IMR-90 (cell line): Measurements from ENCODE around the gene PRAC1. TPM values are rescaled to one million over a fixed set of nuclear protein-coding genes. Genes with fewer than 3 reads are reported as not detected.

Source experiments
- ATAC-seq: fragments of 200-7000 bp; cut with Tn5 transposase; 2 replicates; pipeline ENCODE4 v1.9.1; 2020; ENCODE audit warnings: low read depth, mild to moderate bottlenecking, moderate library complexity
- BruUV-seq: library from RNA; stranded (reverse); fragments of 400-500 nt; replicated peaks from 2 replicates; lab custom pipeline; 2021; lab: Mats Ljungman, UMichigan
- CTCF ChIA-PET: fragments of 300-600 bp; formaldehyde crosslinking; extraction: SDS; loops from one replicate; lab custom pipeline; 2021; ENCODE audit warnings: antibody characterized with exemption; lab: Yijun Ruan, JAX
- POLR2A ChIA-PET: fragments of 300-600 bp; sonication (Branson Sonifier 250); formaldehyde crosslinking; loops from one replicate; lab custom pipeline; 2022; ENCODE audit warnings: antibody characterized with exemption; ENCODE audit not compliant: unreplicated experiment; lab: Charles Lee
- DNase-seq: peaks from one replicate; pipeline ENCODE4 v3.0.0; 2013
- H2AFZ ChIP-seq: replicated peaks from 2 replicates; pipeline ENCODE3; 2013; ENCODE audit warnings: low read length, mild to moderate bottlenecking; ENCODE audit not compliant: poor library complexity
- H2AK5ac ChIP-seq: 2 replicates; pipeline ENCODE4 v1.6.1; 2013; ENCODE audit warnings: low read depth, low read length, inconsistent platforms
- H2AK9ac ChIP-seq: replicated peaks from 2 replicates; pipeline ENCODE3; 2013; ENCODE audit warnings: mild to moderate bottlenecking, low read depth, low read length, moderate library complexity; ENCODE audit not compliant: poor library complexity
- H2BK120ac ChIP-seq: 2 replicates; pipeline ENCODE4 v1.6.1; 2013; ENCODE audit warnings: low read depth, low read length, inconsistent platforms
- H2BK15ac ChIP-seq: 3 replicates; pipeline ENCODE4 v1.6.1; 2013; ENCODE audit warnings: low read depth, low read length, inconsistent platforms
- H2BK20ac ChIP-seq: 2 replicates; pipeline ENCODE4 v1.6.1; 2013; ENCODE audit warnings: low read depth, mild to moderate bottlenecking, inconsistent platforms, low read length, moderate library complexity
- H2BK5ac ChIP-seq: 2 replicates; pipeline ENCODE4 v1.6.1; 2013; ENCODE audit warnings: mild to moderate bottlenecking, low read depth, low read length, inconsistent platforms; ENCODE audit not compliant: poor library complexity, severe bottlenecking
- H3K14ac ChIP-seq: replicated peaks from 2 replicates; pipeline ENCODE4 v1.6.1; 2013; ENCODE audit warnings: low read depth, low read length, inconsistent platforms
- H3K18ac ChIP-seq: 2 replicates; pipeline ENCODE4 v1.6.1; 2013; ENCODE audit warnings: low read depth, low read length, control low read depth
- H3K23ac ChIP-seq: 2 replicates; pipeline ENCODE4 v1.6.1; 2013; ENCODE audit warnings: low read depth, low read length, inconsistent platforms
- H3K27ac ChIP-seq: 2 replicates; pipeline ENCODE4 v1.5.1; 2013; ENCODE audit warnings: mild to moderate bottlenecking, control low read depth, low read length; ENCODE audit not compliant: insufficient read depth
- H3K27me3 ChIP-seq: 2 replicates; pipeline ENCODE4 v1.6.1; 2013; ENCODE audit warnings: low read length; ENCODE audit not compliant: control insufficient read depth, insufficient read depth
- H3K36me3 ChIP-seq: 2 replicates; pipeline ENCODE4 v1.6.1; 2013; ENCODE audit warnings: low read length, mixed read lengths; ENCODE audit not compliant: control insufficient read depth, insufficient read depth
- H3K4ac ChIP-seq: 2 replicates; pipeline ENCODE4 v1.6.1; 2013; ENCODE audit warnings: low read depth, low read length, inconsistent platforms
- H3K4me1 ChIP-seq: 2 replicates; pipeline ENCODE4 v1.6.1; 2013; ENCODE audit warnings: low read length, mixed read lengths; ENCODE audit not compliant: control insufficient read depth, insufficient read depth
- H3K4me2 ChIP-seq: 2 replicates; pipeline ENCODE4 v1.6.1; 2013; ENCODE audit warnings: low read depth, mild to moderate bottlenecking, control low read depth, low read length, moderate library complexity
- H3K4me3 ChIP-seq: 2 replicates; pipeline ENCODE4 v1.5.1; 2013; ENCODE audit warnings: low read depth, mild to moderate bottlenecking, control low read depth, low read length, moderate library complexity; ENCODE audit not compliant: insufficient read depth
- H3K56ac ChIP-seq: 2 replicates; pipeline ENCODE4 v1.6.1; 2013; ENCODE audit warnings: low read length, inconsistent platforms; ENCODE audit not compliant: insufficient read depth; ENCODE audit errors: extremely low read depth
- H3K79me1 ChIP-seq, 2 experiments: 2 replicates each; pipeline ENCODE4 v1.6.1; 2013; ENCODE audit warnings: low read length in 2 of 2, inconsistent platforms in 1 of 2, low read depth in 1 of 2
- H3K9ac ChIP-seq: 2 replicates; pipeline ENCODE4 v1.6.1; 2013; ENCODE audit warnings: low read depth, low read length, control low read depth
- H3K9me1 ChIP-seq: 2 replicates; pipeline ENCODE4 v1.6.1; 2013; ENCODE audit warnings: low read length, inconsistent platforms; ENCODE audit not compliant: insufficient read depth
- H3K9me3 ChIP-seq: 2 replicates; pipeline ENCODE4 v1.6.1; 2013; ENCODE audit warnings: low read length; ENCODE audit not compliant: control insufficient read depth, insufficient read depth
- H4K20me1 ChIP-seq: 2 replicates; pipeline ENCODE4 v1.6.1; 2013; ENCODE audit warnings: low read length, inconsistent platforms; ENCODE audit not compliant: insufficient read depth
- H4K5ac ChIP-seq: 2 replicates; pipeline ENCODE4 v1.6.1; 2013; ENCODE audit warnings: mild to moderate bottlenecking, low read depth, low read length, control low read depth
- H4K8ac ChIP-seq, 2 experiments: 2 replicates each; pipeline ENCODE4 v1.6.1; 2013; ENCODE audit warnings: low read depth in 2 of 2, low read length in 2 of 2, control low read depth in 1 of 2, inconsistent platforms in 1 of 2
- H4K91ac ChIP-seq: 2 replicates; pipeline ENCODE4 v1.6.1; 2013; ENCODE audit warnings: low read depth, low read length, inconsistent platforms; ENCODE audit not compliant: insufficient read depth
- BHLHE40 ChIP-seq: fragments of 150-350 bp; IDR thresholded peaks from 2 replicates; pipeline ENCODE4 v1.6.1; 2016; ENCODE audit warnings: mild to moderate bottlenecking, low read depth, low read length
- CEBPB ChIP-seq: IDR thresholded peaks from 2 replicates; pipeline ENCODE4 v1.6.1; 2012; ENCODE audit warnings: low read depth, low read length, improper control_type of control experiment
- CTCF ChIP-seq: conservative IDR thresholded peaks from 2 replicates; pipeline ENCODE4 v1.5.1; 2012; ENCODE audit warnings: mild to moderate bottlenecking, low read depth, low read length, improper control_type of control experiment
- ELK1 ChIP-seq: fragments of 150-350 bp; IDR thresholded peaks from 2 replicates; pipeline ENCODE4 v1.6.1; 2016; ENCODE audit warnings: low read depth, mild to moderate bottlenecking, low read length, moderate library complexity, borderline replicate concordance
- FOS ChIP-seq: fragments of 150-350 bp; IDR thresholded peaks from 2 replicates; pipeline ENCODE4 v1.6.1; 2016; ENCODE audit warnings: low read depth, low read length
- MAFK ChIP-seq: IDR thresholded peaks from 2 replicates; pipeline ENCODE4 v1.6.1; 2012; ENCODE audit warnings: low read depth, low read length, improper control_type of control experiment
- MAZ ChIP-seq: IDR thresholded peaks from 2 replicates; pipeline ENCODE4 v1.6.1; 2012; ENCODE audit warnings: low read depth, mild to moderate bottlenecking, low read length, improper control_type of control experiment, moderate library complexity, borderline replicate concordance
- MXI1 ChIP-seq: IDR thresholded peaks from 2 replicates; pipeline ENCODE4 v1.6.1; 2012; ENCODE audit warnings: low read depth, mild to moderate bottlenecking, low read length, moderate library complexity, borderline replicate concordance
- POLR2A ChIP-seq: IDR thresholded peaks from 2 replicates; pipeline ENCODE4 v1.6.1; 2012; ENCODE audit warnings: mild to moderate bottlenecking, low read depth, low read length
- RAD21 ChIP-seq: IDR thresholded peaks from 2 replicates; pipeline ENCODE4 v1.6.1; 2012; ENCODE audit warnings: low read length, improper control_type of control experiment
- RFX5 ChIP-seq: IDR thresholded peaks from 2 replicates; pipeline ENCODE4 v1.8.0; 2012; ENCODE audit warnings: low read depth, mild to moderate bottlenecking, low read length, moderate library complexity
- SMC3 ChIP-seq: fragments of 150-350 bp; IDR thresholded peaks from 2 replicates; pipeline ENCODE4 v1.6.1; 2016; ENCODE audit warnings: low read depth, mild to moderate bottlenecking, antibody characterized with exemption, low read length, moderate library complexity
- WGBS, 2 experiments: methylation state at CpG; one replicate each; pipeline versions ENCODE4 v1.1.5 to v1.1.7; 2013; ENCODE audit warnings: missing lambda C conversion rate in 2 of 2; ENCODE audit not compliant: insufficient read length in 1 of 2; ENCODE audit errors: extremely low coverage in 2 of 2; 5-methylcytosine and 5-hydroxymethylcytosine counted together
- dilution Hi-C: fragments of 300-500 bp; cut with HindIII; formaldehyde crosslinking; loops from one replicate; pipeline ENCODE4 v1.14.3; 2018; ENCODE audit warnings: low sequenced_read_pairs; ENCODE audit not compliant: unreplicated experiment
- in situ Hi-C: fragments of 300-500 bp; cut with MboI; formaldehyde crosslinking; loops from 3 replicates; pipeline ENCODE4 v1.14.3; 2019; ENCODE audit warnings: low sequenced_read_pairs, inconsistent platforms, mixed read lengths
- intact Hi-C: fragments of 100-400 bp; cut with micrococcal nuclease; formaldehyde crosslinking; loops from 2 replicates; pipeline ENCODE4 v1.10.0; 2022
- polyA plus RNA-seq, 3 experiments: library from polyadenylated mRNA; depleted of rRNA; stranded (reverse); fragments of >200 nt; gene quantifications; 2 replicates each; pipeline ENCODE4 v1.2.3, GENCODE V29; 2012; ENCODE audit warnings: low replicate concordance in 1 of 3
- total RNA-seq: library from RNA; depleted of rRNA; stranded (reverse); fragments of >200 nt; gene quantifications from 2 replicates; pipeline ENCODE4 v1.2.3, GENCODE V29; 2012

The PRAC1 gene
- total and polyA plus RNA-seq, 2 of the 4 experiments (the other 2 are of a cell fraction): not detected

- Histone ChIP-seq H3K79me1 (no peaks in the 10 kb centered on the region), H2BK120ac (no peak overlapping the region), H4K8ac (no peak overlapping the region), H3K4me2 (no peak overlapping the region), H2BK5ac (no peak overlapping the region), H3K9me1 (no peaks in the 10 kb centered on the region), H3K18ac (no peak overlapping the region), H2AK5ac (no peak overlapping the region), H3K27me3 (peaks cover 93% of the 10 kb centered on the region), H4K91ac (no peak overlapping the region), H3K36me3 (no peaks in the 10 kb centered on the region), H3K14ac (no peak overlapping the region), H3K9ac (no peak overlapping the region), H3K56ac (no peak overlapping the region), H3K4me3 (no peak overlapping the region), H3K4ac (no peak overlapping the region), H2AK9ac (no peak overlapping the region), H2BK20ac (no peak overlapping the region), H4K20me1 (peaks cover 23% of the 10 kb centered on the region; the same call in 1 of the 2 replicates), H3K27ac (no peak overlapping the region), H2BK15ac (no peak overlapping the region), H4K5ac (no peak overlapping the region), H3K9me3 (peaks cover 8% of the 10 kb centered on the region), H3K4me1 (no peaks in the 10 kb centered on the region), H2AFZ (no peak overlapping the region), H3K23ac (no peak overlapping the region)
- ChIA-PET POLR2A (no interaction called here), CTCF (interaction anchor here (1.2 kb wide), 1 partner anchor 69 kb away, joined by 3 read pairs; no protein-coding TSS in a partner anchor)
- 0% methylated on average over 3 of the region's 53 CpGs; no CpG with 5 or more reads in 1 of the 2 experiments for WGBS, 2 experiments
- TF ChIP-seq RFX5: no peak
- no peak for TF ChIP-seq MAFK
- no peak for TF ChIP-seq CTCF
- no peak for TF ChIP-seq MAZ
- TF ChIP-seq FOS: no peak
- TF ChIP-seq POLR2A: no peak
- TF ChIP-seq RAD21: no peak
- no peak for TF ChIP-seq BHLHE40
- TF ChIP-seq MXI1: no peak
- TF ChIP-seq CEBPB: no peak
- no peak for TF ChIP-seq SMC3
- TF ChIP-seq ELK1: no peak
- ATAC-seq (no peak), DNase-seq (no peak)
- in situ Hi-C loops (no loop called here), intact Hi-C loops (no loop called here), dilution Hi-C loops (no loop called here)
- no TSS peak for BruUV-seq
Measured at GRCh38 chr17:48747445-48748363, 25.4 kb upstream of the PRAC1 start.
